GM18870 (cell line): ENCODE results near the gene C3orf70.

Experiments used
- ATAC-seq: cut with Tn5 transposase; IDR thresholded peaks from one replicate; pipeline ENCODE4 v1.9.1; 2021; ENCODE audit warnings: moderate library complexity; ENCODE audit not compliant: unreplicated experiment

C3orf70 gene

GRCh38 chr3:185089343-185089742 is 63.5 kb downstream of the C3orf70 start:
- ATAC-seq: no peak

GRCh38 chr3:185087419-185087818 is 65.4 kb downstream of the C3orf70 start:
- no peak for ATAC-seq

- no peak for ATAC-seq
Observed at GRCh38 chr3:185084901-185085300, 68.0 kb downstream of the C3orf70 start.

- no peak for ATAC-seq
Observed at GRCh38 chr3:185084402-185084801, 68.5 kb downstream of the C3orf70 start.

- ATAC-seq: no peak
Observed at GRCh38 chr3:185082829-185083228, 70.0 kb downstream of the C3orf70 start.

- ATAC-seq: no peak
Observed at GRCh38 chr3:185082149-185082548, 70.7 kb downstream of the C3orf70 start.

- ATAC-seq: no peak
Observed at GRCh38 chr3:185081521-185081920, 71.3 kb downstream of the C3orf70 start.

GRCh38 chr3:185079625-185080024 is 73.2 kb downstream of the C3orf70 start:
- ATAC-seq: no peak

- no peak for ATAC-seq
Observed at GRCh38 chr3:185076219-185076618, 76.6 kb downstream of the C3orf70 start.

- ATAC-seq: no peak
Observed at GRCh38 chr3:185075547-185075946, 77.3 kb downstream of the C3orf70 start.

GRCh38 chr3:185071287-185071800 is 81.5 kb downstream of the C3orf70 start:
- ATAC-seq: no peak

- no peak for ATAC-seq
Observed at GRCh38 chr3:185070491-185071286, 82.2 kb downstream of the C3orf70 start.

GRCh38 chr3:185069037-185070030 is 83.5 kb downstream of the C3orf70 start:
- ATAC-seq: no peak

- no peak for ATAC-seq
Observed at GRCh38 chr3:185067173-185067572, 85.7 kb downstream of the C3orf70 start.

- no peak for ATAC-seq
Observed at GRCh38 chr3:185066251-185066650, 86.6 kb downstream of the C3orf70 start.

GRCh38 chr3:185065059-185065458 is 87.8 kb downstream of the C3orf70 start:
- ATAC-seq: no peak

GRCh38 chr3:185063431-185063830 is 89.4 kb downstream of the C3orf70 start:
- ATAC-seq: no peak

- no peak for ATAC-seq
Observed at GRCh38 chr3:185062191-185062590, 90.7 kb downstream of the C3orf70 start.

- ATAC-seq: no peak
Observed at GRCh38 chr3:185060655-185061054, 92.2 kb downstream of the C3orf70 start.

GRCh38 chr3:185059766-185060165 is 93.1 kb downstream of the C3orf70 start:
- no peak for ATAC-seq

GRCh38 chr3:185058796-185059195 is 94.1 kb downstream of the C3orf70 start:
- ATAC-seq: no peak

GRCh38 chr3:185057829-185058228 is 95.0 kb downstream of the C3orf70 start:
- no peak for ATAC-seq
